CD4-positive, alpha-beta T cell treated with Interleukin-17A for 4 hours (primary cell): ENCODE data around the gene CFAP299.

Experiments used
- DNase-seq: peaks from one replicate; pipeline ENCODE4 v3.0.0-alpha.2; 2020; ENCODE audit warnings: mixed read lengths

The CFAP299 gene

GRCh38 chr4:80393246-80393969 is 57.9 kb downstream of the CFAP299 start:
- DNase-seq, result no peak

GRCh38 chr4:80393970-80394250 is 58.4 kb downstream of the CFAP299 start:
- DNase-seq, result no peak

- no peak for DNase-seq
Measured at GRCh38 chr4:80407246-80407645, 71.7 kb downstream of the CFAP299 start.

- DNase-seq, result no peak
Measured at GRCh38 chr4:80409809-80410208, 74.3 kb downstream of the CFAP299 start.

GRCh38 chr4:80412322-80412721 is 76.8 kb downstream of the CFAP299 start:
- no peak for DNase-seq

- DNase-seq, result no peak
Measured at GRCh38 chr4:80413086-80413485, 77.6 kb downstream of the CFAP299 start.

GRCh38 chr4:80417019-80417418 is 81.5 kb downstream of the CFAP299 start:
- DNase-seq, result no peak

- no peak for DNase-seq
Measured at GRCh38 chr4:80419946-80420345, 84.4 kb downstream of the CFAP299 start.

- DNase-seq, result no peak
Measured at GRCh38 chr4:80420638-80421037, 85.1 kb downstream of the CFAP299 start.

- no peak for DNase-seq
Measured at GRCh38 chr4:80422727-80423404, 87.3 kb downstream of the CFAP299 start.

- DNase-seq, result no peak
Measured at GRCh38 chr4:80423553-80424224, 88.2 kb downstream of the CFAP299 start.

- no peak for DNase-seq
Measured at GRCh38 chr4:80424225-80424581, 88.7 kb downstream of the CFAP299 start.

GRCh38 chr4:80425124-80426100 is 89.9 kb downstream of the CFAP299 start:
- DNase-seq, result no peak

- DNase-seq, result no peak
Measured at GRCh38 chr4:80431203-80431965, 95.9 kb downstream of the CFAP299 start.

- DNase-seq, result no peak
Measured at GRCh38 chr4:80434238-80434637, 98.7 kb downstream of the CFAP299 start.

- no peak for DNase-seq
Measured at GRCh38 chr4:80438016-80438415, 102.5 kb downstream of the CFAP299 start.

- DNase-seq, result peak; percentile 51
Measured at GRCh38 chr4:80439294-80440061, 103.9 kb downstream of the CFAP299 start.

GRCh38 chr4:80446248-80446647 is 110.7 kb downstream of the CFAP299 start:
- no peak for DNase-seq

GRCh38 chr4:80446664-80447063 is 111.1 kb downstream of the CFAP299 start:
- DNase-seq, result no peak

GRCh38 chr4:80447493-80447892 is 112.0 kb downstream of the CFAP299 start:
- DNase-seq, result no peak

GRCh38 chr4:80448056-80448455 is 112.5 kb downstream of the CFAP299 start:
- DNase-seq, result no peak

GRCh38 chr4:80452055-80452454 is 116.5 kb downstream of the CFAP299 start:
- no peak for DNase-seq
